GM12891 (cell line): ENCODE results near the gene ERAL1.
A peak's percentile ranks its signal among the peaks of the same experiment; 100 is the strongest.

Source experiments
- DNase-seq: peaks from one replicate; pipeline ENCODE4 v3.0.0; 2011; ENCODE audit warnings: low spot score; ENCODE audit not compliant: insufficient read length
- FAIRE-seq: peaks from 2 replicates; lab custom pipeline; 2011; peaks lifted over from hg19 to GRCh38; lab: Jason Lieb, UNC
- PAX5 ChIP-seq: IDR thresholded peaks from 2 replicates; pipeline ENCODE4 v1.6.1; 2011; ENCODE audit warnings: low read length, moderate library complexity, mild to moderate bottlenecking; ENCODE audit not compliant: insufficient read depth, severe bottlenecking
- POLR2A ChIP-seq: IDR thresholded peaks from 2 replicates; pipeline ENCODE4 v1.6.1; 2011; ENCODE audit warnings: low read depth, low read length, control low read depth
- POLR2AphosphoS5 ChIP-seq: IDR thresholded peaks from 2 replicates; pipeline ENCODE4 v1.6.1; 2011; ENCODE audit warnings: low read depth, low read length, control low read depth
- POU2F2 ChIP-seq: IDR thresholded peaks from 2 replicates; pipeline ENCODE4 v1.6.1; 2011; ENCODE audit warnings: low read depth, mild to moderate bottlenecking, control low read depth, low read length, moderate library complexity
- SPI1 ChIP-seq: IDR thresholded peaks from 2 replicates; pipeline ENCODE4 v1.6.1; 2011; ENCODE audit warnings: low read depth, low read length, control low read depth
- TAF1 ChIP-seq: IDR thresholded peaks from 2 replicates; pipeline ENCODE4 v1.6.1; 2011; ENCODE audit warnings: low read depth, low read length, control low read depth

The ERAL1 gene

DNA sequence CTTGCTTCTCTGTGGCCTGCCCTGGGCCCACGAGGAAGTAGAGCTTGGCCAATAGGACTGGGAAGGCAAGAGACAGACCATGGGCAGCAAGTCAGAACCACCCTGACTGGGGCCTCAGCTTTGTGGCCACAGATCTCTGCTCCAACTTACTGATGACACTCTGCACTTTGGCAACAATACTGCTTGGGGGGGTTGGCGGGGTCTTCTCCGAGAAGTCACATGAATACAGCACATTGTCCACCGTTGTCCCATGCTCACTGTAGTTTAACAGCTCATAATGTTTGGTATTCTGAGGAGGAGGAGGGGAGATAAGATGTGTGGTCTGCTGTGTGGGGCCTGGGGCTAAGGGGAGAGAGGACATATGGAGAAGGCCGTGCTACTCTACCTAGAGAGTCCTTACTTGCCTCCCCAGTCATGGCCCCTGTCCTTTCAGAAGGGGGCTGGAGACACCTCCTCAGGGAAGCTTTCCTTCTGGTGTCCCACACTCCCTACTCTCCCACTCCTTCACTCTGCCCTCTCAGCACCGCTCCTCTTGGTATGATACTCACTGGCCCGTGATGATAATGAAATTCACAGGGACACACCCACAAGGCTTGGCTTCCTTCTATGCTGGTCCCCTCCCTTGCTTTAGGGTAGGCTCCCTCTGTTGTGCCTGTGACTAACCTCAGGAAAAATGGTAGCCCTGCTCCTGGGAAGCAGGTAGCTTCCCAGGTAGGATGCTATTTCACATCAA lies 52.1 kb downstream of the ERAL1 start:
- no peak for DNase-seq
- no peak for TF ChIP-seq POU2F2
- TF ChIP-seq TAF1 = no peak
- no peak for FAIRE-seq

DNA sequence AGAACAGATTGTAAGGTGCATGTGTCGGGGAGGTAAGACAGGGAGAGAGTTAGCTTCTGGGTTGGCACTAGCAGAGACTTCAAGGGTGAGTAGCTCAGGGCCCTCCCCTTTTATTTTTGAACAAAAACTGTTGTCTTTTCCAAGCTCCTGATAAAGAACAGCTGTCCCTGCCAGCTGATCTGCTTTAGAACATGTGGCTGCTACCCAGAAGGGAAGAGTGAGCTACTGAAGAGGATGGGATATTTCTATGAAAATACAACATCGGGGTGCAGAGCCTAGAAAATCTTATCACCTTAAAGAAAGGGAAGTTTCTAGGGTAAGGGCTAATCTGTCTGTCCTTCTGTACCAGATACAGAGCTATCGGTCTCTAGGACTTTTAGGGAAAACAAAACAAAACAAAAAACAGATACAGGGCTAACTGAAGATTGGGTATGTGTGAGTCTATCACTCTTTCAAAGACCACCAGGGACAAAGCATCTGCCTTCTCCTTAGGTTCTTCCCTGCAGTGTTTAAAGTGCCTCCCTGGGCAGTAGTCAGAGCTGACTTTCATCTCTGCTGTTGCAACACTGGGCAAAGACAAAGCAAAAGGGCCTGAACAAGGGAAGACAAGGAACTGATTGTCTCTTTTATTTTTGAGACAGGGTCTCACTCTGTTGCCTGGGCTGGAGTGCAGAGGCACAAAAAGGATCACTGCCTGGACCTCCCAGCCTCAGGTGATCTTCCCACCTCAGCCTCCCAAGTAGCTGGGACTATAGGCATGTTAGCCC lies 53.1 kb downstream of the ERAL1 start:
- no peak for TF ChIP-seq POU2F2
- no peak for TF ChIP-seq POLR2A
- TF ChIP-seq POLR2AphosphoS5 = no peak
- TF ChIP-seq SPI1 = no peak
- no peak for TF ChIP-seq PAX5
- TF ChIP-seq TAF1 = no peak
- DNase-seq (no peak), FAIRE-seq (no peak)

DNA sequence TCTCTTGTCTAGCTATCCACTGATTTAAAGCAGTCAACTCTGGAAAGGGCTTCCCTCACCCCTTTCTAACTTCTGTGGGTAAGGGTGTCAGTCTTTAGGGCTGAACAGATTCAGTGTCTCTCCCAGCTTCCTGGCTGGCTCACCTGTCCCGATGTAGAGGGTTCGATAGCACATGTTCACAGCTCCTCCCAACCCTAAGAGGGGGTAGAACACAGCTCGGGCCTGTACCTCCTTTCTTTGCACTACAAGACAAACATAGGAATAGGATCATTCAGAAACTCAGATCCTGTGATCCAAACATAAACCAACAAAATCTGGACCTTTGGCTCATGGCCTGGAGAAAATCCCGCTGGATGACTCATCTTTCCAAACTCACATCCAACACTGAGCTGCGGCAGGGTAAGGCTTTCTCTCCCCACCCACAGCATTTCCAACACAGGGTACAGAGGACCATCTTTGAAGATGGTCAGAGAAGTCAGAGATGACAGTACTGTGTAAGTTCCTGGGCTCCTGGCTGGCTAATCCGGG lies 53.9 kb downstream of the ERAL1 start:
- FAIRE-seq = peak; percentile 5

DNA sequence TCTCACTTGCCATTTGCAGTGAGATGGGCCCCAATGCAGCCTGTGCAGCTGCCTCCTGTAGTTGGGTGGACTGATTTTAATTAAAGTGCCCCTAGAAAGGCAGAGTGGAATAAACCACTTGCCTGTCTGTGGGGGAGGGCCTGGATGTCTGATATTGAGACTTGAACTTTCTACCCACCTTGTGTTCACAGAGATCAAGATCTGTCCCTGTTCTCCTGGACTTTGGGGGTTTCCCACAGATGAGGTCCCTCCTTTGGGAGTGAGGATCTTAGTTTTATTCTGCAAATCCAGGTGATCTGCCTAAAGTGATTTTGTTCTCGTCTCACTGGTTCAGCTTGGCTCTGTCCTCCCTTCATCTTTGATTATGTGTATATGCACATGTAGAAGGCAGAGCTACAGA lies 55.7 kb downstream of the ERAL1 start:
- TF ChIP-seq POLR2A (no peak), POLR2AphosphoS5 (no peak), SPI1 (no peak), TAF1 (no peak), PAX5 (no peak), POU2F2 (no peak)
- DNase-seq (no peak), FAIRE-seq (no peak)

More for the DNA sequence above, 53.9 kb downstream of the ERAL1 start:
- DNase-seq = no peak
- no peak for TF ChIP-seq PAX5
- TF ChIP-seq SPI1 = no peak
- TF ChIP-seq POLR2A = no peak
- TF ChIP-seq POU2F2 = no peak
- TF ChIP-seq TAF1 = no peak
- no peak for TF ChIP-seq POLR2AphosphoS5
